Measurements from ENCODE around the gene WDR91. TPM values are rescaled to one million over a fixed set of nuclear protein-coding genes. Genes with fewer than 3 reads are reported as not detected.

WDR91 gene
- total RNA-seq, 6 donors from 2014 or later = 19.0 to 180 (median 27.5) TPM

- ATAC-seq (ENCODE audit: low FRiP score in 2 of 2) (no peak), DNase-seq (no peak)
- Histone ChIP-seq H3K36me3 (peaks cover 0 to 52% (median 33%) of the 10 kb centered on the region in 4 donors), H3K9me3 (no peaks in the 10 kb centered on the region), H3K4me3 (no peak overlapping the region), H3K4me1 (peaks cover 20 to 35% (median 29%) of the 10 kb centered on the region in 4 donors), H3K27me3 (no peaks in the 10 kb centered on the region), H3K27ac (peak overlapping the region; percentile 18 to 73 (median 27))
- TF ChIP-seq EP300 (IDR thresholded peaks at IDR 0.05) = no peak
- TF ChIP-seq POLR2AphosphoS5 (IDR thresholded peaks at IDR 0.05) = no peak
- TF ChIP-seq POLR2A (IDR thresholded peaks at IDR 0.05) = no peak
- TF ChIP-seq CTCF (IDR thresholded peaks at IDR 0.05) = no peak
- 78 to 88% methylated on average over 5 of the region's 5 CpGs for whole genome bisulfite sequencing, 2 donors
Measured at GRCh38 chr7:135204876-135205275, 6.5 kb downstream of the WDR91 start.

GRCh38 chr7:135204341-135204749, 7.0 kb downstream of the WDR91 start:
- peak; percentile 17 to 67 for ATAC-seq (ENCODE audit: low FRiP score in 2 of 2)
- H3K4me1 ChIP-seq = peaks cover 15 to 30% (median 27%) of the 10 kb centered on the region in 4 donors
- H3K4me3 ChIP-seq = peak overlapping the region in 2 of 4 donors; percentile 17 to 25

GRCh38 chr7:135201350-135201749, 10.0 kb downstream of the WDR91 start:
- Histone ChIP-seq H3K27ac (no peak overlapping the region), H3K36me3 (peaks cover 16 to 84% (median 60%) of the 10 kb centered on the region in 4 donors)
- no peak for ATAC-seq (ENCODE audit: low FRiP score in 2 of 2)

More at GRCh38 chr7:135204341-135204749, 7.0 kb downstream of the WDR91 start:
- H3K27me3 ChIP-seq = no peaks in the 10 kb centered on the region
- H3K36me3 ChIP-seq = peaks cover 0 to 57% (median 36%) of the 10 kb centered on the region in 4 donors
- no peak for DNase-seq
- 65 to 77% methylated on average over 6 of the region's 6 CpGs for WGBS, 2 donors
- peak overlapping the region; percentile 26 to 70 (median 59) for H3K27ac ChIP-seq
- peak in 1 of 2 donors; percentile 53 for TF ChIP-seq POLR2AphosphoS5 (IDR thresholded peaks at IDR 0.05)
- TF ChIP-seq CTCF (IDR thresholded peaks at IDR 0.05) = no peak
- no peak for TF ChIP-seq POLR2A (IDR thresholded peaks at IDR 0.05)
- H3K9me3 ChIP-seq = no peaks in the 10 kb centered on the region

GRCh38 chr7:135200821-135201331, 10.4 kb downstream of the WDR91 start:
- no peaks in the 10 kb centered on the region for H3K9me3 ChIP-seq
- peaks cover 4 to 6% (median 5%) of the 10 kb centered on the region in 4 donors for H3K4me1 ChIP-seq
- H3K36me3 ChIP-seq = peaks cover 18 to 85% (median 63%) of the 10 kb centered on the region in 4 donors
- DNase-seq (no peak), ATAC-seq (ENCODE audit: low FRiP score in 2 of 2) (no peak)
- no peak overlapping the region for H3K4me3 ChIP-seq
- no peak overlapping the region for H3K27ac ChIP-seq
- WGBS, 2 donors = 67 to 77% methylated on average over 3 of the region's 3 CpGs
- H3K27me3 ChIP-seq = no peaks in the 10 kb centered on the region
- TF ChIP-seq POLR2A (IDR thresholded peaks at IDR 0.05) (no peak), POLR2AphosphoS5 (IDR thresholded peaks at IDR 0.05) (no peak), EP300 (IDR thresholded peaks at IDR 0.05) (no peak), CTCF (IDR thresholded peaks at IDR 0.05) (no peak)

More at GRCh38 chr7:135201350-135201749, 10.0 kb downstream of the WDR91 start:
- Histone ChIP-seq H3K4me3 (no peak overlapping the region), H3K9me3 (no peaks in the 10 kb centered on the region), H3K27me3 (no peaks in the 10 kb centered on the region), H3K4me1 (peaks cover 4 to 6% (median 5%) of the 10 kb centered on the region in 4 donors)
- DNase-seq = no peak
- 77 to 88% methylated on average over 2 of the region's 2 CpGs for WGBS, 2 donors
- TF ChIP-seq EP300 (IDR thresholded peaks at IDR 0.05) (no peak), CTCF (IDR thresholded peaks at IDR 0.05) (no peak), POLR2AphosphoS5 (IDR thresholded peaks at IDR 0.05) (no peak), POLR2A (IDR thresholded peaks at IDR 0.05) (no peak)

GRCh38 chr7:135199439-135199838, 11.9 kb downstream of the WDR91 start:
- Histone ChIP-seq H3K4me1 (peaks cover 0 to 6% (median 5%) of the 10 kb centered on the region in 4 donors), H3K27ac (no peak overlapping the region), H3K36me3 (peaks cover 24 to 88% (median 68%) of the 10 kb centered on the region in 4 donors), H3K4me3 (no peak overlapping the region), H3K9me3 (no peaks in the 10 kb centered on the region), H3K27me3 (no peaks in the 10 kb centered on the region)
- ATAC-seq (ENCODE audit: low FRiP score in 2 of 2) (no peak), DNase-seq (no peak)
- TF ChIP-seq EP300 (IDR thresholded peaks at IDR 0.05) (no peak), POLR2AphosphoS5 (IDR thresholded peaks at IDR 0.05) (no peak), POLR2A (IDR thresholded peaks at IDR 0.05) (no peak), CTCF (IDR thresholded peaks at IDR 0.05) (no peak)
- WGBS, 2 donors = 86 to 91% methylated on average over 4 of the region's 4 CpGs

Measured in upper lobe of left lung (tissue), 6 donors.